ENCODE results near the gene CC2D2B.

Gene CC2D2B

GRCh38 chr10:95864906-95865813 is 42.6 kb upstream of the CC2D2B start:
- Histone ChIP-seq H3K9me2 (replicated peaks; ENCODE audit: control insufficient read depth, low read length) (no peaks in the 10 kb centered on the region), H3K9me3 (ENCODE audit: control insufficient read depth, insufficient read depth, low read length) (no peaks in the 10 kb centered on the region), H3K27ac (ENCODE audit: low read depth, low read length) (no peak overlapping the region), H3K4me1 (ENCODE audit: control insufficient read depth, low read length) (peaks cover 12% of the 10 kb centered on the region), H3F3A (ENCODE audit: control insufficient read depth, insufficient read depth) (no peaks in the 10 kb centered on the region), H3K79me2 (ENCODE audit: control insufficient read depth, low read length) (no peaks in the 10 kb centered on the region), H3K4me3 (ENCODE audit: low read length) (no peak overlapping the region), H3K4me2 (ENCODE audit: low read length) (peak overlapping the region; percentile 37), H4K20me1 (ENCODE audit: control insufficient read depth, insufficient read depth, low read depth, low read length) (no peaks in the 10 kb centered on the region), H3K27me3 (ENCODE audit: control insufficient read depth, low read length) (no peaks in the 10 kb centered on the region), H3K36me3 (ENCODE audit: control insufficient read depth, low read length) (no peaks in the 10 kb centered on the region)
- TF ChIP-seq CTCF (IDR thresholded peaks at IDR 0.05; ENCODE audit: low read depth, low read length, poor library complexity, severe bottlenecking) (peak; percentile 83), EZH2phosphoT487 (IDR thresholded peaks at IDR 0.05; ENCODE audit: borderline replicate concordance, low read length) (no peak)

- no peaks in the 10 kb centered on the region for H4K20me1 ChIP-seq (ENCODE audit: control insufficient read depth, insufficient read depth, low read depth, low read length)
- H3K4me2 ChIP-seq (ENCODE audit: low read length) = no peak overlapping the region
- no peaks in the 10 kb centered on the region for H3K9me2 ChIP-seq (replicated peaks; ENCODE audit: control insufficient read depth, low read length)
- no peaks in the 10 kb centered on the region for H3K36me3 ChIP-seq (ENCODE audit: control insufficient read depth, low read length)
- H3K79me2 ChIP-seq (ENCODE audit: control insufficient read depth, low read length) = no peaks in the 10 kb centered on the region
- no peak for TF ChIP-seq CTCF (IDR thresholded peaks at IDR 0.05; ENCODE audit: low read depth, low read length, poor library complexity, severe bottlenecking)
- TF ChIP-seq EZH2phosphoT487 (IDR thresholded peaks at IDR 0.05; ENCODE audit: borderline replicate concordance, low read length) = no peak
- peaks cover 12% of the 10 kb centered on the region for H3K4me1 ChIP-seq (ENCODE audit: control insufficient read depth, low read length)
- no peaks in the 10 kb centered on the region for H3K9me3 ChIP-seq (ENCODE audit: control insufficient read depth, insufficient read depth, low read length)
- no peak overlapping the region for H3K4me3 ChIP-seq (ENCODE audit: low read length)
- H3K27me3 ChIP-seq (ENCODE audit: control insufficient read depth, low read length) = no peaks in the 10 kb centered on the region
- no peaks in the 10 kb centered on the region for H3F3A ChIP-seq (ENCODE audit: control insufficient read depth, insufficient read depth)
- H3K27ac ChIP-seq (ENCODE audit: low read depth, low read length) = no peak overlapping the region
These were observed 41.8 kb upstream of the CC2D2B start for GRCh38 chr10:95865814-95866466.

GRCh38 chr10:95866467-95866842 is 41.3 kb upstream of the CC2D2B start:
- no peaks in the 10 kb centered on the region for H3K27me3 ChIP-seq (ENCODE audit: control insufficient read depth, low read length)
- H3K36me3 ChIP-seq (ENCODE audit: control insufficient read depth, low read length) = no peaks in the 10 kb centered on the region
- no peak overlapping the region for H3K4me2 ChIP-seq (ENCODE audit: low read length)
- no peak for TF ChIP-seq EZH2phosphoT487 (IDR thresholded peaks at IDR 0.05; ENCODE audit: borderline replicate concordance, low read length)
- TF ChIP-seq CTCF (IDR thresholded peaks at IDR 0.05; ENCODE audit: low read depth, low read length, poor library complexity, severe bottlenecking) = no peak
- no peaks in the 10 kb centered on the region for H4K20me1 ChIP-seq (ENCODE audit: control insufficient read depth, insufficient read depth, low read depth, low read length)
- no peaks in the 10 kb centered on the region for H3K9me3 ChIP-seq (ENCODE audit: control insufficient read depth, insufficient read depth, low read length)
- no peak overlapping the region for H3K4me3 ChIP-seq (ENCODE audit: low read length)
- H3K27ac ChIP-seq (ENCODE audit: low read depth, low read length) = no peak overlapping the region
- H3K4me1 ChIP-seq (ENCODE audit: control insufficient read depth, low read length) = peaks cover 12% of the 10 kb centered on the region
- no peaks in the 10 kb centered on the region for H3K9me2 ChIP-seq (replicated peaks; ENCODE audit: control insufficient read depth, low read length)
- H3K79me2 ChIP-seq (ENCODE audit: control insufficient read depth, low read length) = no peaks in the 10 kb centered on the region
- H3F3A ChIP-seq (ENCODE audit: control insufficient read depth, insufficient read depth) = no peaks in the 10 kb centered on the region

Measured in DOHH2 (cell line).